ENCODE data around the gene EIF5A.

EIF5A gene

DNA sequence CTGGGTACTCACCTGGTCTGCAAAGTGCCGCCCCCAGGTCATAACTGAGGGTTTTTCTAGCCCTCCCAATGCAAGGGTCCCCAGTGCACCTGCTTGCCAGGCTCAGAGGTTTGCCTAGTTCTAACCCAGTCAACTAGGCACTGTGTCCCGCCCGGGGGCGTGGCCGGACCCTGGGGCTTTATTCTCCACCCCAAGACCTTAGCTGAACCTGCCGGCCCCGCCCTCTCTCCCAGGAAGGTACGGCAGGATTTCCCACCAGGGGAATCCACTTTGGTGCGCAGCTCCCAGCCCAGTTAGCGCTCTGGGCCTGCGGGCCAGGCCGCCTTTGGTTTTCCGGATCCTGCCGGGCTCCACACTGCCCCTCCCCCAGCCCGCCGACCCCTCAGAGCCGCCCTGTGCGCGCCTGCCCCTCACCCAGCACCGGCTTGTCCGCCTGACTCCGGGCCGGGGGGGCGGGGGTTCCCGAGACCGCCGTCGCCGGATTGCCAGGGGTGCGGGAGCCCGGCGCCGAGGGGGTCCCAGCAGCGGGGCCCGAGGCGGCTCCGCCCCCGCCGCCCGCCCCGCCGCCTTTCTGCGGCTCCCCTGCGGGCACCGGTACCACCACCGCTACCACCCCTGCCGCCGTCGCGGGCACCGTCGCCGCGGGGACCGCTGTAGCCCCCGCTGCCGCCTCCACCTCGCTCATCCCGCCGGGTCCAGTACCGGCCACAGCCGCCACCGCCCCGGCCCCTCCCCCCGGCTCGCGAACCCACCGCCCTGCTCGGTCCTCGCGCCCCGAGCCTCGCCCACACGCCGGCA lies 13.4 kb upstream of the EIF5A start:
- Histone ChIP-seq H3K36me3 (replicated peaks; ENCODE audit: insufficient read depth, low read length) (no peaks in the 10 kb centered on the region), H4K20me1 (ENCODE audit: insufficient read depth, low read length) (no peaks in the 10 kb centered on the region), H3K27me3 (replicated peaks; ENCODE audit: insufficient read depth, low read length) (peaks cover 58% of the 10 kb centered on the region), H3K9me2 (replicated peaks; ENCODE audit: insufficient read depth, low read length) (no peaks in the 10 kb centered on the region), H3K79me2 (ENCODE audit: low read length) (no peaks in the 10 kb centered on the region), H3K9ac (ENCODE audit: low read length) (no peak overlapping the region), H3F3A (ENCODE audit: insufficient read depth, low read length) (no peaks in the 10 kb centered on the region), H3K9me3 (replicated peaks; ENCODE audit: insufficient read depth, low read length) (no peaks in the 10 kb centered on the region), H3K27ac (ENCODE audit: low read length) (no peak overlapping the region), H3K4me2 (ENCODE audit: low read depth, low read length) (no peak overlapping the region), H3K4me3 (ENCODE audit: low read length) (no peak overlapping the region), H3K4me1 (ENCODE audit: low read length) (peaks cover 15% of the 10 kb centered on the region; the same call in 1 of the 2 replicates), H2AFZ (ENCODE audit: low read length) (no peak overlapping the region)
- no peak for DNase-seq
- TF ChIP-seq, protein P1, sequence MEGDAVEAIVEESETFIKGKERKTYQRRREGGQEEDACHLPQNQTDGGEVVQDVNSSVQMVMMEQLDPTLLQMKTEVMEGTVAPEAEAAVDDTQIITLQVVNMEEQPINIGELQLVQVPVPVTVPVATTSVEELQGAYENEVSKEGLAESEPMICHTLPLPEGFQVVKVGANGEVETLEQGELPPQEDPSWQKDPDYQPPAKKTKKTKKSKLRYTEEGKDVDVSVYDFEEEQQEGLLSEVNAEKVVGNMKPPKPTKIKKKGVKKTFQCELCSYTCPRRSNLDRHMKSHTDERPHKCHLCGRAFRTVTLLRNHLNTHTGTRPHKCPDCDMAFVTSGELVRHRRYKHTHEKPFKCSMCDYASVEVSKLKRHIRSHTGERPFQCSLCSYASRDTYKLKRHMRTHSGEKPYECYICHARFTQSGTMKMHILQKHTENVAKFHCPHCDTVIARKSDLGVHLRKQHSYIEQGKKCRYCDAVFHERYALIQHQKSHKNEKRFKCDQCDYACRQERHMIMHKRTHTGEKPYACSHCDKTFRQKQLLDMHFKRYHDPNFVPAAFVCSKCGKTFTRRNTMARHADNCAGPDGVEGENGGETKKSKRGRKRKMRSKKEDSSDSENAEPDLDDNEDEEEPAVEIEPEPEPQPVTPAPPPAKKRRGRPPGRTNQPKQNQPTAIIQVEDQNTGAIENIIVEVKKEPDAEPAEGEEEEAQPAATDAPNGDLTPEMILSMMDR (IDR thresholded peaks at IDR 0.05; ENCODE audit: low read length) = no peak
- TF ChIP-seq EZH2 (optimal IDR thresholded peaks at IDR 0.05; ENCODE audit: low read depth, low read length) (no peak), EZH2phosphoT487 (IDR thresholded peaks at IDR 0.05; ENCODE audit: low read length) (no peak)

DNA sequence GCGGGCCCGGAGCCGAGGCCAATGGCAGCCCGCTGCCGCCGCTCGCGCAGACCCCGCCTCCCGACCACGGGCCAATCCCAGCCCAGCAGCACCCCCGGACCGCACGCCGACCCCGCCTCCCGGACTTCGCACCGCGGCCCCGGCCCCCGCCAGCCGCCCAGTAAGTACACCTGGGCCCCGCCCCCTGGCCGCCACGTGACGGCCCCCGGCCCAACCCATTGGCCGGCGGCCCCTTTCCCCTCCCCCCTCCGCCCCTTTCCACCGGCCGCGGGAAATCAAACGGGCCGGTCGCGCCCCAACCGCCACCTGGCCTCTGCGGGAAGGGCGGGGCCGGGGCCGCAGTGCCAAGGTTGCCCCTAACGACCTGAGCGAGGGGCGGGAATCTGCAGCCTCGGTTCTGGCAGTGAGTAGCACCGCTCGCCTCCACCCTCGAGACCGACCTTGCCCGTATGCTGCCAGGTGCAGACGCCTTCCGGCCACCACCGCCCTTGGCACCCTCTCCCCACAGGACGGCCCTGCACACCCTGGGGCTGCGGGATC lies 12.7 kb upstream of the EIF5A start, which contains the start of gene YBX2:
TSS of gene YBX2 (minus strand) at position 26 of the 540 bp plus-strand sequence. CDS start 139 bp downstream, outside the sequence.
- H3K4me1 ChIP-seq (ENCODE audit: low read length) = peaks cover 15% of the 10 kb centered on the region; the same call in 1 of the 2 replicates
- no peak within 1 kb of the TSS for H3K27ac ChIP-seq (ENCODE audit: low read length)
- no peaks in the 10 kb centered on the region for H3K79me2 ChIP-seq (ENCODE audit: low read length)
- H3K9ac ChIP-seq (ENCODE audit: low read length) = no peak within 1 kb of the TSS
- DNase-seq = peak; percentile 58
- H4K20me1 ChIP-seq (ENCODE audit: insufficient read depth, low read length) = no peaks in the 10 kb centered on the region
- TF ChIP-seq EZH2 (optimal IDR thresholded peaks at IDR 0.05; ENCODE audit: low read depth, low read length) = no peak
- TF ChIP-seq, protein P1 (IDR thresholded peaks at IDR 0.05; ENCODE audit: low read length) = no peak
- TF ChIP-seq EZH2phosphoT487 (IDR thresholded peaks at IDR 0.05; ENCODE audit: low read length) = no peak
- H2AFZ ChIP-seq (ENCODE audit: low read length) = peak within 1 kb of the TSS; percentile 72
- H3F3A ChIP-seq (ENCODE audit: insufficient read depth, low read length) = no peaks in the 10 kb centered on the region
- peak within 1 kb of the TSS; percentile 51 for H3K4me3 ChIP-seq (ENCODE audit: low read length)
- H3K9me2 ChIP-seq (replicated peaks; ENCODE audit: insufficient read depth, low read length) = no peaks in the 10 kb centered on the region
- no peaks in the 10 kb centered on the region for H3K9me3 ChIP-seq (replicated peaks; ENCODE audit: insufficient read depth, low read length)
- no peaks in the 10 kb centered on the region for H3K36me3 ChIP-seq (replicated peaks; ENCODE audit: insufficient read depth, low read length)
- peaks cover 53% of the 10 kb centered on the region for H3K27me3 ChIP-seq (replicated peaks; ENCODE audit: insufficient read depth, low read length)
- peak within 1 kb of the TSS; percentile 72 for H3K4me2 ChIP-seq (ENCODE audit: low read depth, low read length)

DNA sequence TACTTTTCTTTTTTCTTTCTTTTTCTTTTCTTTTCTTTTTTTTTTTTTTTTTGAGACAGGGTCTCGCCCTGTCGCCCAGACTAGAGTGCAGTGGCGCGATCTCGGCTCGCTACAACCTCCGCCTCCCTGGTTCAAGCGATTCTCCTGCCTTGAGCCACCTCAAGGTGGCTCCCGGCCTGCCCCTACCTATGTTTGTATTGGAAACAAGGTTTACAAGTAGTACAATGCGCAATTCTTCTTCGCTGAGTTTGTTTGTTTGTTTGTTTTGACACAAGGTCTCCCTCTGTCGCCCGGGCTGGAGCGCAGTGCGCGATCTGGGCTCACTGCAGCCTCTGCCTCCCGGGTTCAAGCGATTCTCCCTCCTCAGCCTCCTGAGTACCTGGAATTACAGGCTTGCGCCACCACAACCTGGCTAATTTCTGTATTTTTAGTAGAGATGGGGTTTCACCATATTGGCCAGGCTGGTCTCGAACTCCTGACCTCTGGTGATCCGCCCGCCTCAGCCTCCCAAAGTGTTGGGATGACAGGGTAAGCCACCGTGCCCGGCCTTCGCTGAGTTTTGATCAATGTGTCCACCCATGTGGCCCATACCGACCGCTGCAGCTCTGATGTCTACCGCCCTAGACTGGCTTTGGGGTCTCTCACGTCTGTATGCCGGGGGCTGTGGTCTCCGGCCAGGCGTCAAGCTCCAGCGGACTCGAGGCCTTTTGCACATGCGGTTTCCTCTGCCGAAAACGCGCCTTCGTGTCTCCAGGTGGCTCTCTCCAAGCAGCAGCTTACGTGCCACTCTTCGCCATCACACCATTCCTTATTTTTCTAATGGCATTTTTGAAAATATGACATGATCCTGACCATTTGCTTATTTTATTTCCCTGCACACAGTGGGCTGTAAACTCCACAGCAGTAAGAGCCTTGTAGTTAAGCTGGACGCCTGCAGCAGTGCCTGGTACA lies 11.9 kb upstream of the EIF5A start:
- Histone ChIP-seq H3K27ac (ENCODE audit: low read length) (no peak overlapping the region), H3K4me3 (ENCODE audit: low read length) (peak overlapping the region; percentile 51), H3K27me3 (replicated peaks; ENCODE audit: insufficient read depth, low read length) (peaks cover 53% of the 10 kb centered on the region), H3K9me3 (replicated peaks; ENCODE audit: insufficient read depth, low read length) (no peaks in the 10 kb centered on the region), H3K9me2 (replicated peaks; ENCODE audit: insufficient read depth, low read length) (no peaks in the 10 kb centered on the region), H3F3A (ENCODE audit: insufficient read depth, low read length) (no peaks in the 10 kb centered on the region), H3K9ac (ENCODE audit: low read length) (no peak overlapping the region), H2AFZ (ENCODE audit: low read length) (peak overlapping the region; percentile 72), H3K79me2 (ENCODE audit: low read length) (no peaks in the 10 kb centered on the region), H4K20me1 (ENCODE audit: insufficient read depth, low read length) (no peaks in the 10 kb centered on the region), H3K4me1 (ENCODE audit: low read length) (peaks cover 15% of the 10 kb centered on the region; the same call in 1 of the 2 replicates), H3K4me2 (ENCODE audit: low read depth, low read length) (peak overlapping the region; percentile 72; the same call in 1 of the 2 replicates), H3K36me3 (replicated peaks; ENCODE audit: insufficient read depth, low read length) (no peaks in the 10 kb centered on the region)
- TF ChIP-seq EZH2 (optimal IDR thresholded peaks at IDR 0.05; ENCODE audit: low read depth, low read length) = no peak
- no peak for TF ChIP-seq EZH2phosphoT487 (IDR thresholded peaks at IDR 0.05; ENCODE audit: low read length)
- TF ChIP-seq, protein P1 (IDR thresholded peaks at IDR 0.05; ENCODE audit: low read length) = no peak
- DNase-seq = no peak
